ENCODE data around the gene PIAS1.
"Not testable (repeated sequence)": the region's sequence is repeated elsewhere in the genome, so short reads cannot be mapped to it uniquely, and the experiment has no call there.

PIAS1 gene

GRCh38 chr15:68205558-68205944 is 151.4 kb downstream of the PIAS1 start:
- DNase-seq = no peak

GRCh38 chr15:68205954-68206539 is 151.9 kb downstream of the PIAS1 start:
- no peak for DNase-seq

DNA sequence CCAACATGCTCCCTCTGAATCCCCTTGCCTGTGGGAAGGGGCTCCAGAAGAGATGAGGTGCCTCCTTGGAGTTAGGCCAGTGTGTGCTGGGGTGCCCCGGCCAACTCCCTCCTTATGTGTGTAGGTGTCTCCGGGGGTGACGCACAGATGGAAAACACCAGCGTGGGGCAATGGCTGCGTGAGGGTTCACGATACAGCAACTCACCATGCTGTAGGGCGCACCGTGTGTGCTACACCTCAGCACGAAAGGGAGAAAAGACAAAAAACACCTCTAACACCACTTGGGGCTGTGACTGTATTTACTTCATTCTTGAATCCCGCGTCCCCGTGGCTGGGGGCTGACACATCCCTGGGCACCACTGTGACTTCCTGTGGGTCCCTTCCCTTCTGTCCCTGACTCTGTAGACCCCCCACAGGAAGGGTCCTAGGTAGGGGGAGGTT is 152.6 kb downstream of the PIAS1 start:
- no peak for DNase-seq

DNA sequence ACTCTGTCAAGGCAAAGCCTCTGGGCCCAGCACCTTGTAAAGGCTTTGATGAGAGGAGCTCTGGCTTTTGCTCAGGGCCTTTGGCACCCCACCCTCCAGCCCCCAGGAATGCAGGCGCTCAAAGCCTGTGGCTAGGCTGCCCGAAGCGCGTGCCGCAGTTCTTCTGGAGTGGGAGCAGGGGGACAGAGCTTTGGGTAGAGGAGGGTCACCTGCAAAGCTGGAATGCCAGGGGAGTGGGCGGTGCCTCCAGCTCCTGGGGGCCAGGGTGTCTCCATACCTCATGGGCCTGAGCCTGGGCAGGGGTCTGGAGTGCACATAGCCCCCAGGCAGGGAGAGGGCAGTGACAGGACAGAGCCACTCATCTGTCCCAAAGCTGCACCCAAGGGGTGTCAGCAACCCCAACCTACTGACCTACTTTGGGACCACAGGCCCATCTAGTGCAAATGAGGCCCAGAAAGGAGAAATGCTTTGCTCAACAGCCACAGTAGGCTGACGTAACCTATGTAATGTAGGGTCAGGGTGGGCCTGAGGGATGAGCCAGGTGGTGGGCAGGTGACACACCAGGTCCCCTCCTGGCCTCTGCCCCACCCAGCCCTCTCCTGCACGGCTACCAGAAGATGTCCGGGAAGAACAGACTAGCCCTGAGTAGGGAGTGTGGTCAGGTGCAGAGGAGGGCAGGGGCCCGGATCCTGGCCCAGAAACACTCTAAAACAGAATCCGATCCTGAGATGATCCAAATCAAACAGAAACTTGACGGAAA is 153.2 kb downstream of the PIAS1 start:
- DNase-seq = no peak

DNA sequence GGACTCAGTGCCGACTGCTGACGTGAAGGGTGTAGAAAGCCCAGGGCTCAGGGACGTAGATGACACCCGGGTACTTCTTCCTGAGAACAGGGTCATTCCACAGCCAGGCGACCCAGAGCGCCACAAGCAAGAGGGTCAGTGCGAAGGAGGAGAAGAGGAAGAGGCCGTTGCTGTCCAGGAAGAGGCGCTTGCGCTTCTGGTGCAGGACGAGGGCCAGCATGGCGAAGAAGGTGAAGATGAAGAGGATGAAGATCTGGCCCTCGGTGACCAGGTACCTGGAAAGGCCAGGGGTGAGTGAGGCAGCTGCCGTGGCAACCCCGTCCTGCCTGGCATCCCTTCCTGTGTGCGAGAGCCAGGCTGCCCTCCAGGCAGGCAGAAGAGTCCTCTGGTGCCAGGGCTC is 154.0 kb downstream of the PIAS1 start:
- DNase-seq = no peak

DNA sequence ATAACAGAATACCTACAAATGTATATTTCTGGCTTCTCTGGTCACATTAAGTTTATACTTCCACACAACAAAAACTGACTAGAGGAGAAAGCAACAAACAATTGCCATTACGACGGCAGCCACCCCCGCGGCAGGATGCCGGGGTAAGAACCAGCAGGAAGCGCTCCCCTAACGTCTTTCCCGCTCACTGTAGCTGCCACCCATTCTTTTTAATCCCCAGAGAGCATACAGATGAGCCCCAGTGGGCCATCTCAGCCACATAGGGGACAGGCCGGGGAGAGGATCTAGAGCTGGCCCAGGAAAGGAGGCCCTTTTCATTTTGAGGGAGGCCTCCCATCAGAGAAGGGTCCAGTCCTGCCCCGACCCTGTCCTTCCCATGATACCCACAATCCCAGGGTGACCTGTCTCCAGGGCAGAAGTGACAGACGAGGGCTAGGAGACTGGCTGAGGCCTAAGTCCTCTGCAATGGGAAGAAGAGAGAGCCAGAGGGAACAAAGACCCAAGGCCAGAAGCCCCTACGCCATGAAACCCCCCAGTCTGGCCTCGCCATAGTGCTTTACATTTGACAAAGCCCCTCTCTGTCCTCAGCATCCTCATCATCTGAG is 154.6 kb downstream of the PIAS1 start:
- no peak for DNase-seq

DNA sequence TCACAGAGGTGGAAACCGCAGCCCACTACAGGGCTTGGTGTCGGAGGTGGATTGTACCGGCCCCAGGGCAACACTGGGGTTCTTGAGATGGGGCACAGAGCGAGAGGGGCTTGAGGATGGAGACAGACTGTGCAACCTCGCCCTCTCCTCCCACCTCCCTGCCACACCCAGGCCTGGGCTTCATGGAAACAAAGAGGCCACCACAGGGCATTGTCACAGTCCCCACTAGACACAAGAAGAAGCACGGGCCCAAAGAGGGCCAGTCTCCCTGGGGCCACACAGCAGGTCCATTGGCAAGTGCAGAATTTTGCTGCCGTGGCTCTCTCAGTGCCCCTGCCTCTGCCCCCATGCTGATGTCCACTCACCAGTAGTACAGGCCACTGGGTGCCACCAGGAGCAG is 155.2 kb downstream of the PIAS1 start:
- no peak for DNase-seq

DNA sequence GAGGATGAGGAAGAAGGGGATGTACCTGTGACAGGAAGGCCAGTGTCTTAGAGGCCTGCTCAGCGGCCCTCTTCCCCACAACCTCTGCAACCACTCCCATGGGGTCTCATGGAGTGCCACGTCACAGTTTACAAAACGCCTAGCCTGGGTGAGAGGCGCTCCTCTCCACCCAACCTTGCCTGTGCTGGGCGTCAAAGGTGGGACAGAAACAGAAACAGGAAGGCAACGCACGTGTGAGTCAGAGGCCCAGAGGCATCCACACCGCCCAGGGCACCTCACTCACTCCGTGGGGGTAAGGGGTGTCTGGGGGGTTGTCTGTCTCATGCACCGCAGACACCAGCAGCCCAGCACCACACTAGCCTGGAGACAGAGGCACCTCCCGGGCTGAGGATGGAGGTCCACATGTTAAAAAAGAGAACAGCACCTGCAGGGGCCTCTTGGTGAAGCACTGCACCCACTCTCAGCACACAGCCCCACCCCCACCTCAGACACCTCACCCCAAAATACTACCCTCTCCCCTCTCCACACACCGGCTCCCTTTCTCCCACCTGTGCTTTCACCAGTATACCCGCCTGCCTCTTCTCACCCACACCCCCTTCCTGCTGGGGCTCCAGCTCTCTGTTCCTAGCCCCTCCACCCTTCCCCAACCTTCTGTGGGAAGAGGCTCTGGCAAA is 155.8 kb downstream of the PIAS1 start:
- DNase-seq = no peak

DNA sequence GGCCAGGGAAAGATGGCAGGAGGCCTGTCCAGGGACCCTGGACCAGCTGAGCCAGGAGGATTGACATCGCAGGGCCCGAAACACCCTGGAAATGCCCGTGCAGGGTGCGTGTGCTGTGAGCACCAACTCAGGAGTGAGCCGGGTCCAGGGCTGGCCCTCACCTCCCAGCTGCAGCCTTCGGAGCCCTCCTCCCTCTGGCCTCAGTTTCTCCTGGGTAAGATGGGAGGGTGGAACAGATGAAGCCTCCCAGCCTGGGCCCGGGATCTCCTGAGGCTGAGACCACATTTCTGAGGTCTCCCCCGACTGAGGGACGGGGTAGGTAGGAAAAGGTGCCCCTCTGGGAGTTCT is 156.3 kb downstream of the PIAS1 start:
- DNase-seq = no peak

- peak; percentile 47 for DNase-seq
Observed at GRCh38 chr15:68210821-68211655, 156.9 kb downstream of the PIAS1 start.

- no peak for DNase-seq
Observed at GRCh38 chr15:68211656-68212320, 157.7 kb downstream of the PIAS1 start.

DNA sequence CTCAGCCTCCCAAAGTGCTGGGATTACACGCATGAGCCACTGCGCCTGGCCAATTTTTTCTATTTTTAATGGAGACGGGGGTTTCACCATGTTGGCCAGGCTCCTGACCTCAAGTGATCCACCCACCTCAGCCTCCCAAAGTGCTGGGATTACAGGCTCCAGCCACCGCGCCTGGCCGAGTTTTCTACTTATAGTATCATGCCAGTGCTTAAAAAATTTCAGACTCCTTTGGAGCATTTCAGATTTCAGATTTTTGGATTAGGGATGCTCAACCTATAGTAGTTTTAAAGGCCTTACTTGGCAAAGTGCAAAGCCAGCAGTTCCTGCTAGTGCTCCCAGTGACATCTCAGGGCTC is 159.4 kb downstream of the PIAS1 start:
- DNase-seq = not testable (repeated sequence)

- no peak for DNase-seq
Observed at GRCh38 chr15:68213991-68214837, 160.1 kb downstream of the PIAS1 start.

- no peak for DNase-seq
Observed at GRCh38 chr15:68214838-68215254, 160.7 kb downstream of the PIAS1 start.

DNA sequence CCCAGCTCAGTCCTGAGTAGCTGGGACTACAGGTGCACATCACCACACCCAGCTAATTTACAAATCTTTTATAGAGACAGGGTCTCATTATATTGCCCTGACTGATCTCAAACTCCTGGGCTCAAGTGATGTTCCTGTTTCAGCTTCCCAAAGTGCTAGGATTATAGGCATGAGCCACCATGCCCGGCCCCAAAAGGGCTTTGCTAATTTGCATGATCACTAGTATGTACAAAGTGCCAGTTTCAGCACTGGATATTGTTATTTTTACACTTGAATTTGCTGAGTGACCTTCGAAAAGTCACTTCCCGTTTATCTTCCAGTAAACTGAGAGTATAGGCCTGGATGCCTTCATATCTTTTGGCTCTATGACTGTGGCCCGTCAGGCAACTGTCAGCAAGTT is 163.2 kb downstream of the PIAS1 start:
- DNase-seq = no peak

- no peak for DNase-seq
Observed at GRCh38 chr15:68218331-68218730, 164.2 kb downstream of the PIAS1 start.

GRCh38 chr15:68218847-68219798 is 165.0 kb downstream of the PIAS1 start:
- DNase-seq = no peak

GRCh38 chr15:68220489-68220888 is 166.4 kb downstream of the PIAS1 start:
- no peak for DNase-seq

DNA sequence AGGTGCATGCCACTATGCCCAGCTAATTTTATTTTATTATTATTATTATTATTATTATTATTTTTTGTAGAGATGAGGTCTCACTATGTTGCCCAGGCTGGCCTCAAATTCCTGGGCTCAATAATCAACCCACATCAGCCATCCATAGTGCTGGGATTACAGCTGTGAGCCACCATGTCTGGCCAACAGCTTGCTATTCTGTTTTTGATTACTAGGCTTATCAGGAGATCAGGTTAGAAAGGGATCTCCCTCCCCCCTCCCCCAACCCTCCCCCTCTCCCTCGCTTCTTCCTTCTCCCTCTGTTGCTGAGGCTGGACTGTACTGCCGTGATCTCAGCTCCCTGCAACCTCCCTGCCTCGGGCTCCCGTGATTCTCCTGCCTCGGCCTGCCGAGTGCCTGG is 166.9 kb downstream of the PIAS1 start:
- no peak for DNase-seq
